Measurements from ENCODE around the gene MEIOC.

- TF ChIP-seq CTCF (IDR thresholded peaks at IDR 0.05 in 4 of 5, conservative IDR thresholded peaks at IDR 0.05 in 1 of 5) (no peak), POLR2A (IDR thresholded peaks at IDR 0.05) (no peak)
Observed at GRCh38 chr17:44648963-44649362, 7.3 kb upstream of the MEIOC start.

Measured in gastrocnemius medialis (tissue), 4 donors.